ENCODE measurements around the gene BTBD7. TPM values are rescaled to one million over a fixed set of nuclear protein-coding genes. Genes with fewer than 3 reads are reported as not detected.

BTBD7 gene
- total RNA-seq, result 10 to 100 TPM; 13.1 to 14.7 TPM

GRCh38 chr14:93332853-93333630, at the start of gene BTBD7:
Gene BTBD7, minus strand, starts transcription at chr14:93333036. Its CDS starts 36,985 bp downstream, at chr14:93296051.

GRCh38 chr14:93346926-93347721, 14.3 kb upstream of the BTBD7 start, which contains the start of gene COX8C:
Gene COX8C, plus strand, starts transcription at chr14:93347182. Its CDS starts 87 bp downstream, at chr14:93347269.

GRCh38 chr14:93206793-93207467, 125.9 kb downstream of the BTBD7 start, which contains the start of the genes GON7 and UBR7:
Gene GON7, minus strand, starts transcription at chr14:93207065. Its CDS starts 28 bp downstream, at chr14:93207037.
Gene UBR7, plus strand, starts transcription at chr14:93207256. Its CDS starts 36 bp downstream, at chr14:93207292.

Other genes with a start within 250 kb of the BTBD7 start
- gene ITPK1, start 217.1 kb downstream of the BTBD7 start, total RNA-seq, result 10 to 100 TPM; 75.0 to 76.6 TPM
- gene MOAP1, start 148.1 kb downstream of the BTBD7 start, total RNA-seq, result 10 to 100 TPM; 24.8 to 33.6 TPM
- 10 to 100 TPM; 32.3 to 56.3 TPM for gene LYSET, start 147.7 kb downstream of the BTBD7 start, total RNA-seq
- 10 to 100 TPM; 13.4 to 23.6 TPM for gene GON7, start 126.0 kb downstream of the BTBD7 start, total RNA-seq
- gene UBR7, start 125.8 kb downstream of the BTBD7 start, total RNA-seq, result 10 to 100 TPM; 26.8 to 49.0 TPM
- gene COX8C, start 14.1 kb upstream of the BTBD7 start, total RNA-seq, result not detected
- under 1 TPM in 1 of 2 donors, not detected in 1; under 0.01 TPM for gene UNC79, start 97.9 kb upstream of the BTBD7 start, total RNA-seq